ENCODE measurements around the gene KRTAP12-1.

KRTAP12-1 gene

DNA sequence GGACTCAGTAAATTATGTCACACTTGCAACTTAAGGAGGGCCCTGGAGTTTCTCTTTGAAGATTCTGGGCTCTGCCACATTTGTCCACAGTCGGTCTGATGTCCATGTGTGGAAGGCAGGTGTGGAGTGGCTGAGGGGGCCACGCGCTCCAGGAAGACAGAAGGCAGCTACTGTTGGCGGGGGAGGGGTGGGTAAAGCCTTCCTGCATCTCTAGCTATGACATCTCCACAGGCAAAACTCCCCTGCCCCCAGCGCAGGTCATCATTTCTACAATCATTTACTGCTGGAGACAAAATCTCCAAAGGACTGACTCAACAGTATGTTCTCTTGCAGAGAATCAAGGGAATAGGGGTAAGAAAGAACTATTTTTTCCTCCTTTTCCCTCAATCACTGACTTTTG lies 40.8 kb upstream of the KRTAP12-1 start:
- no peak overlapping the region for H3K9ac ChIP-seq (ENCODE audit: low read length)
- no peaks in the 10 kb centered on the region for H3K36me3 ChIP-seq (ENCODE audit: control insufficient read depth, insufficient read depth, low read length)
- no peaks in the 10 kb centered on the region for H3K4me1 ChIP-seq (ENCODE audit: control insufficient read depth, insufficient read depth, low read length)
- H3K4me3 ChIP-seq (ENCODE audit: low read length): no peak overlapping the region
- H3K9me3 ChIP-seq (ENCODE audit: control insufficient read depth, low read length): no peaks in the 10 kb centered on the region
- H3K27me3 ChIP-seq (ENCODE audit: control insufficient read depth, insufficient read depth, low read length): peaks cover 36% of the 10 kb centered on the region

DNA sequence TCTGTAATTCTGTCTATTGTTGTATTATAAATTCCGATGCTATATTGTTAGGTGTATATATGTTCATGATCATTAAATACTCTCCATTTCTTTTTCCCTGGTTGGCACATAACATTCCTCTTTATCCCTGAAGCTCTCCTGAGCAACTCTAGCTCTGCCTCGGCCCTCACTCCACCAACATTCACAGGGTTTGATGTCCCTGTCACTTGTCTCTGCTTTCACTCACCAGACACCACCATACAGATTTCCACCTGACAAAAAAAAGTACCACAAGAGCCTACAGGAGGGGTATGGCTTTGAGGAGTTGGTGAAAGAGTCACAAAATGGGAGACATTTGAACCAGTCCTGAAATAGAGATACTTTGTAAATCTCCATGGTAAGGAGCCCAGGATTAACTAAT lies 38.2 kb upstream of the KRTAP12-1 start:
- Histone ChIP-seq H3K4me3 (ENCODE audit: low read length) (no peak overlapping the region), H3K36me3 (ENCODE audit: control insufficient read depth, insufficient read depth, low read length) (no peaks in the 10 kb centered on the region), H3K9me3 (ENCODE audit: control insufficient read depth, low read length) (no peaks in the 10 kb centered on the region), H3K4me1 (ENCODE audit: control insufficient read depth, insufficient read depth, low read length) (no peaks in the 10 kb centered on the region), H3K27me3 (ENCODE audit: control insufficient read depth, insufficient read depth, low read length) (peaks cover 29% of the 10 kb centered on the region), H3K9ac (ENCODE audit: low read length) (no peak overlapping the region)

DNA sequence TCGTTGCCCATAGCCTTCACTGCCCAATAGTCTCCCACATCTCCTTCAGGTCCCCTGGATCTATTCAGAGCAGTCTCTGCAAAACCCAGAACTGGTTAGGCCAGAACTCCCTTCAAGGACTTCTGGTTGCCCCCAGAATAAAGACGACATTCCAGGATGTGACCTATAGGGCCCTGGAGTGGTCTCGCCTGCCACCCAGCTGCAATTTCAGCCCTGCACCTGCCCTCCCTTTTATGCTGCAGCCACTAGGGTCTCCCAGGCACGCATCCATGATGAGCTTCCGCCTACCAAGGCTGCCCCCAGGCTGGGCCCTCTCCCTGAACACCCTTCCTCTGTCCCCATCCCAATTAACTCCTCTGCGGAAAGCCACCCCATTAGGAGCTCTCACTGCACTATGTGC lies 36.6 kb upstream of the KRTAP12-1 start:
- Histone ChIP-seq H3K9me3 (ENCODE audit: control insufficient read depth, low read length) (no peaks in the 10 kb centered on the region), H3K4me1 (ENCODE audit: control insufficient read depth, insufficient read depth, low read length) (no peaks in the 10 kb centered on the region), H3K27me3 (ENCODE audit: control insufficient read depth, insufficient read depth, low read length) (peaks cover 34% of the 10 kb centered on the region), H3K9ac (ENCODE audit: low read length) (no peak overlapping the region), H3K4me3 (ENCODE audit: low read length) (no peak overlapping the region), H3K36me3 (ENCODE audit: control insufficient read depth, insufficient read depth, low read length) (no peaks in the 10 kb centered on the region)

DNA sequence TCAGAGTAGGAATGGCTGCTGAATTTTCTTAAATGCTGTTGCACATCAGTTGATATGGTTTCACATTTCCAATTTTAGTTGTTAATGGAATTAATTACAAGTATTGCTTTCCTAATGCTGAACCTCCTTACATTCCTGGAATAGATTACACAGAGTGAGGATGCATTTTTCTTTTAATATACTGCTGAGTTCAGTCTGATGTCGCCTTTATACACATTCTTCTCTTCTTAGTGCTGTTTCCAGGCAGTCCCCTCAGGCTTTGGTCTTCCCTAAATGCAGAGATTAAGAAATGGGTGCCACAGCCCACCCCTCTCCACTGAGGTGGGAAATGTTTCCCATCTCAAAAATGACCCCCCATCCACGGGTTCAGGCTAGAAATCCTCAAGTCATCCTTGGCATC lies 36.1 kb upstream of the KRTAP12-1 start:
- no peak overlapping the region for H3K9ac ChIP-seq (ENCODE audit: low read length)
- H3K4me3 ChIP-seq (ENCODE audit: low read length): no peak overlapping the region
- no peaks in the 10 kb centered on the region for H3K9me3 ChIP-seq (ENCODE audit: control insufficient read depth, low read length)
- H3K36me3 ChIP-seq (ENCODE audit: control insufficient read depth, insufficient read depth, low read length): no peaks in the 10 kb centered on the region
- no peaks in the 10 kb centered on the region for H3K4me1 ChIP-seq (ENCODE audit: control insufficient read depth, insufficient read depth, low read length)
- H3K27me3 ChIP-seq (ENCODE audit: control insufficient read depth, insufficient read depth, low read length): peaks cover 34% of the 10 kb centered on the region

DNA sequence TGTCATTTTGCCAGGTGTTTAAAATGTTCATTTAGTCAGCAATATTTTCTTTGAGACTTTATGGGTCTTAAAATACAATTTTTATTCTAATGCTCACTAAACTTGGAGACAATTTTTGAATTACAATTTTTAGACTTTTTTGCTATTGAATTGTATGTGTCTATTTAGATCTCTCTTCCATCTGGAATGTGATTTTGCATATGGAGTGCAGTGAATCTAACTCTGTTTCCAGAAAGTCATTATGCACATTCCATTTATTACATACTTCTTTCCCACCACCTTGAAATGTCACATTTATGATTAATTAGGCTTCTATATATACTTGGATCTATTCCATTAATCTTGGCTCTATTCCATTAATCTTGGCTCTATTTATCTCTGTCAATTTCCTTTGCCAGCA lies 35.0 kb upstream of the KRTAP12-1 start:
- no peak overlapping the region for H3K4me3 ChIP-seq (ENCODE audit: low read length)
- peaks cover 38% of the 10 kb centered on the region for H3K27me3 ChIP-seq (ENCODE audit: control insufficient read depth, insufficient read depth, low read length)
- no peaks in the 10 kb centered on the region for H3K36me3 ChIP-seq (ENCODE audit: control insufficient read depth, insufficient read depth, low read length)
- no peaks in the 10 kb centered on the region for H3K4me1 ChIP-seq (ENCODE audit: control insufficient read depth, insufficient read depth, low read length)
- no peaks in the 10 kb centered on the region for H3K9me3 ChIP-seq (ENCODE audit: control insufficient read depth, low read length)
- H3K9ac ChIP-seq (ENCODE audit: low read length): no peak overlapping the region

GRCh38 chr21:44714905-44715304 lies 32.9 kb upstream of the KRTAP12-1 start:
- Histone ChIP-seq H3K9ac (ENCODE audit: low read length) (no peak overlapping the region), H3K36me3 (ENCODE audit: control insufficient read depth, insufficient read depth, low read length) (no peaks in the 10 kb centered on the region), H3K9me3 (ENCODE audit: control insufficient read depth, low read length) (no peaks in the 10 kb centered on the region), H3K27me3 (ENCODE audit: control insufficient read depth, insufficient read depth, low read length) (peaks cover 59% of the 10 kb centered on the region), H3K4me1 (ENCODE audit: control insufficient read depth, insufficient read depth, low read length) (no peaks in the 10 kb centered on the region), H3K4me3 (ENCODE audit: low read length) (no peak overlapping the region)

- Histone ChIP-seq H3K36me3 (ENCODE audit: control insufficient read depth, insufficient read depth, low read length) (no peaks in the 10 kb centered on the region), H3K4me1 (ENCODE audit: control insufficient read depth, insufficient read depth, low read length) (no peaks in the 10 kb centered on the region), H3K9me3 (ENCODE audit: control insufficient read depth, low read length) (no peaks in the 10 kb centered on the region), H3K27me3 (ENCODE audit: control insufficient read depth, insufficient read depth, low read length) (peaks cover 66% of the 10 kb centered on the region), H3K9ac (ENCODE audit: low read length) (no peak overlapping the region), H3K4me3 (ENCODE audit: low read length) (no peak overlapping the region)
These were observed 31.9 kb upstream of the KRTAP12-1 start for GRCh38 chr21:44713846-44714245.

- Histone ChIP-seq H3K27me3 (ENCODE audit: control insufficient read depth, insufficient read depth, low read length) (peaks cover 66% of the 10 kb centered on the region), H3K9me3 (ENCODE audit: control insufficient read depth, low read length) (no peaks in the 10 kb centered on the region), H3K36me3 (ENCODE audit: control insufficient read depth, insufficient read depth, low read length) (no peaks in the 10 kb centered on the region), H3K9ac (ENCODE audit: low read length) (no peak overlapping the region), H3K4me3 (ENCODE audit: low read length) (no peak overlapping the region), H3K4me1 (ENCODE audit: control insufficient read depth, insufficient read depth, low read length) (no peaks in the 10 kb centered on the region)
These were observed 31.2 kb upstream of the KRTAP12-1 start for GRCh38 chr21:44713130-44713529.

DNA sequence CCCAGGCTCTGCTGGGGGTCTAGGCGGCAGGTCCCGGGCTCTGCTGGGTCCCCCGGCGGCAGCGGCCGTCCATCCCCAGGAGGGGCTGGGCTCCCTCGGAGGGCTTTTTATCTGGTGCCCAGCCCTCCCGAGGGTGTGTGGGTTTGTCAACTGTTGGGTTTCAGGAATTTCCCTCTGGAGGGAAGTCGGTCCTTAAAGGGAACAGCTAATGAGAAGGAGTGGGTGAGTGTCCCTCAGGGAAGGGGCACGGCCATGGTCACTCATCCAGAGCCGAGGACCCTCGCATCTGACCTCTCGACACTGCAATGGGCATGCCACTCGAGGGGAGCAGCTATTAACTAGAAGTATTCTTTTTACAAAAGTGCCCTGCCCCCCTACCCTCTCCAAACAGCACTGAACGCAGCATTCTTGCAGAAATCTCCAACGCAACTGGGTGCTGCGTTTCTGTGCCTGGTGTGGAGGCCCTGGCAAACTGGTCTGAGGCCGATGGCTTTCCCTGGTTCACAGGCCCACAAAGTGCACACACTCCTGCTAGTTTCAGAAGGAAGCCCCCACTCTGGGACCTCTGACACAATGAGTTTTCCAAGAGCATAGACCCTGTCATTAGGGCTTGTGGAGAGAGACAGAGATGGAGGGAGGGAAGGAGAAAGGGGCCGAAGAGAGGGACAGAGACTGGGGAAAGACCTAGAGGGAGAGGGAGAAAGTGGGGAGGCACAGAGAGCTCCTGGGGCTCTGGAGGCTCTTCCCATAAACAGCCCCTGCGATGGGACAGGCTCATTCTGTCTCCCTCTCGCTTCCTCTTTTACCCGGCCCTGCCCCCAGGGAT lies 30.5 kb upstream of the KRTAP12-1 start:
- H3K9me3 ChIP-seq (ENCODE audit: control insufficient read depth, low read length): no peaks in the 10 kb centered on the region
- H3K27me3 ChIP-seq (ENCODE audit: control insufficient read depth, insufficient read depth, low read length): peaks cover 73% of the 10 kb centered on the region
- no peaks in the 10 kb centered on the region for H3K36me3 ChIP-seq (ENCODE audit: control insufficient read depth, insufficient read depth, low read length)

GRCh38 chr21:44711327-44712202 lies 29.6 kb upstream of the KRTAP12-1 start, which contains the start of gene TSPEAR:
Gene TSPEAR (minus strand): TSS chr21:44711572. CDS start chr21:44711514, 58 bp downstream.
- Histone ChIP-seq H3K9me3 (ENCODE audit: control insufficient read depth, low read length) (no peaks in the 10 kb centered on the region), H3K27me3 (ENCODE audit: control insufficient read depth, insufficient read depth, low read length) (peaks cover 79% of the 10 kb centered on the region), H3K4me3 (ENCODE audit: low read length) (no peak within 1 kb of the TSS), H3K4me1 (ENCODE audit: control insufficient read depth, insufficient read depth, low read length) (no peaks in the 10 kb centered on the region), H3K9ac (ENCODE audit: low read length) (no peak within 1 kb of the TSS), H3K36me3 (ENCODE audit: control insufficient read depth, insufficient read depth, low read length) (no peaks in the 10 kb centered on the region)

More for the DNA sequence above, 30.5 kb upstream of the KRTAP12-1 start:
- H3K4me1 ChIP-seq (ENCODE audit: control insufficient read depth, insufficient read depth, low read length): no peaks in the 10 kb centered on the region
- no peak overlapping the region for H3K9ac ChIP-seq (ENCODE audit: low read length)
- no peak overlapping the region for H3K4me3 ChIP-seq (ENCODE audit: low read length)

DNA sequence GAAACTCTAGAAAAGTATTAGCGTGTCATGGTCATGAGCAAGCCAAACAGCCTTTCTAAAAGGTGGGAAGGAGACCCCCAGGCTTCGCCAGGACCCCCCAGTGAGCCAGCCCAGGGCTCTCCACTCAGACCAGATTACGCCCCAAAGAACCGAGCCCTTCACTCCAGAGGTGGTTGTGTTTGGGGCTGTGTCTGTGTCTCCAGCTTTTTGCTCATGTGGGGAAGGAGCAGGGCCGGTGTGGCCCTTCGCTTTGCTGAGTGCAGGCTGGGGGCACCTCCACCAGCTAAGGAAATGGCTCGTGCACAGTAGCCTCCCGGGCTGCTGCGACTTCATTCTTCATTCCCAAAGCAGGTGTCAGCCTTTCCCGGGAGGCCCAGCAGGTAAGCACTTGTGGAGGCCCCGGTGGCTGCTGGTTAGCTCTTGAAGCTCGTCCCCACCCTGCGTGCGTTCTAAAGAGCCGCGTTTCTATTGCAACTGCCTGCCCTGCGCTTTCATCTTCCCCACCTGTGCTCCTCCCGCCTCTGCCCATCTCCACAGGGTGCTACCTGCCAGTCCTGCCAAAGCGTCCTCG lies 28.9 kb upstream of the KRTAP12-1 start:
- Histone ChIP-seq H3K4me1 (ENCODE audit: control insufficient read depth, insufficient read depth, low read length) (no peaks in the 10 kb centered on the region), H3K9ac (ENCODE audit: low read length) (no peak overlapping the region), H3K4me3 (ENCODE audit: low read length) (no peak overlapping the region), H3K9me3 (ENCODE audit: control insufficient read depth, low read length) (no peaks in the 10 kb centered on the region), H3K27me3 (ENCODE audit: control insufficient read depth, insufficient read depth, low read length) (peaks cover 87% of the 10 kb centered on the region), H3K36me3 (ENCODE audit: control insufficient read depth, insufficient read depth, low read length) (no peaks in the 10 kb centered on the region)

DNA sequence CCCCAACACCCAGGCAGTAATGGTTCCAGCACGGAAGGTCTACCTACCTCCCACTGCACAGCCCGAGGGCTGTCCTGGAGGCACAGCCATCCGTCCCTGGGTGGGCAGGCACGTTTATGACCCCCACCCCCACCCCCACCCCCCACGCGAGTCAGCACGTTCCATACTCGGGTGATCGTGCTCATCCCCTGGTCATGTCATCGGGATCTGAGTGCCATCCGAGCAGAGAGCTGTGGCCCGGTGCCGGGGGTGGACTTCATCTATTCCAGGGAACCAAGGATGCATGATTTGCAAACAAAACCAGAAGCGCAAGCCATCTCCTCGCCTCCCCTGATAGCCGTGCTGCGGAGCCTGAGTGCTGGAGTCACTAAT lies 28.3 kb upstream of the KRTAP12-1 start:
- Histone ChIP-seq H3K4me1 (ENCODE audit: control insufficient read depth, insufficient read depth, low read length) (no peaks in the 10 kb centered on the region), H3K36me3 (ENCODE audit: control insufficient read depth, insufficient read depth, low read length) (no peaks in the 10 kb centered on the region), H3K27me3 (ENCODE audit: control insufficient read depth, insufficient read depth, low read length) (peaks cover 87% of the 10 kb centered on the region), H3K9me3 (ENCODE audit: control insufficient read depth, low read length) (no peaks in the 10 kb centered on the region), H3K9ac (ENCODE audit: low read length) (no peak overlapping the region), H3K4me3 (ENCODE audit: low read length) (no peak overlapping the region)
